Thymus (tissue), 11 donors: ENCODE data around the gene LYL1. TPM values are rescaled to one million over a fixed set of nuclear protein-coding genes. Genes with fewer than 3 reads are reported as not detected.
A peak's percentile ranks its signal among the peaks of the same experiment; 100 is the strongest.

Source experiments
- DNase-seq, 9 donors: peaks; one replicate each; pipeline ENCODE4 v3.0.0-alpha.2; 2013; ENCODE audit warnings: low spot score in 9 of 9, low read depth in 6 of 9, missing footprints in 1 of 9
- H3K27ac ChIP-seq, 2 donors: one replicate each; pipeline ENCODE4 v1.5.1; 2013; ENCODE audit warnings: control low read depth in 1 of 2, low read depth in 1 of 2, low read length in 1 of 2, mild to moderate bottlenecking in 1 of 2, moderate library complexity in 1 of 2
- H3K27me3 ChIP-seq, 2 donors: one replicate each; pipeline ENCODE4 v1.5.1; 2013; ENCODE audit warnings: low read length in 1 of 2; ENCODE audit not compliant: control insufficient read depth in 2 of 2, insufficient read depth in 1 of 2
- H3K36me3 ChIP-seq, 2 donors: one replicate each; pipeline ENCODE4 v1.5.1; 2013; ENCODE audit warnings: low read length in 1 of 2, mild to moderate bottlenecking in 1 of 2, moderate library complexity in 1 of 2; ENCODE audit not compliant: control insufficient read depth in 2 of 2, insufficient read depth in 2 of 2
- H3K4me1 ChIP-seq, 2 donors: one replicate each; pipeline ENCODE4 v1.5.1; 2013; ENCODE audit warnings: low read length in 2 of 2; ENCODE audit not compliant: control insufficient read depth in 2 of 2, insufficient read depth in 2 of 2
- H3K4me3 ChIP-seq, 2 donors: one replicate each; pipeline ENCODE4 v1.5.1; 2013; ENCODE audit warnings: low read length in 2 of 2, control low read depth in 1 of 2, mild to moderate bottlenecking in 1 of 2
- H3K9me3 ChIP-seq, 2 donors: one replicate each; pipeline ENCODE4 v1.5.1; 2013; ENCODE audit warnings: low read length in 1 of 2, mild to moderate bottlenecking in 1 of 2; ENCODE audit not compliant: control insufficient read depth in 2 of 2, insufficient read depth in 1 of 2
- WGBS: extraction: QIAGEN DNeasy Blood & Tissue Kit; methylation state at CpG from one replicate; pipeline ENCODE4 v1.1.7; 2013; 5-methylcytosine and 5-hydroxymethylcytosine counted together
- polyA plus RNA-seq: library from polyadenylated mRNA; stranded (reverse); fragments of 200-250 nt; gene quantifications from one replicate; pipeline ENCODE4 v1.2.3, GENCODE V29; 2013
- total RNA-seq: library from RNA; stranded (reverse); fragments of 120-200 nt; gene quantifications from one replicate; pipeline ENCODE4 v1.2.4, GENCODE V29; 2013
- donor health status: healthy.

The LYL1 gene
- total and polyA plus RNA-seq, 2 donors, result 8.3 to 14.0 TPM

DNA sequence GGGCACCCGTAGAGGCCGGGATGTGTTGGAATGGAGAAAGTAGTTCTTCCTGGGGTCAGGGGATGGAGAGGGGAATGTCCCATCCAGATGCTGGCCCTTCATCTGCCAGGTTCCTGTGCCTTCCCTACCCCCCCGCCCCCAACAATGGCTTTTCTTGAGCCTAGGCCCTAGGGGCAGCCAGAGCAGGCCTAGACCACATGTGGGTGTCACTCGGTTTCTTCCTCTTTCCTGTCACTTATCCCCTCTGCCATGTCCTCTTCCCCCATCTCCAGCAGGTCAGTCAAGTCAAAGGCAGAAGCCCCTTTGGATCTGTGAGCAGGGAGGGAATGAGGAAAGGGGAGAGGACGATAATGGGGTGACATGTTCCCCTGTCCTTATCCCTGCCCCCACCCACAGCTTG lies 36.4 kb downstream of the LYL1 start:
- Histone ChIP-seq H3K36me3 (no peaks in the 10 kb centered on the region), H3K4me3 (no peak overlapping the region), H3K9me3 (peaks cover 0 to under 1% of the 10 kb centered on the region in 2 donors), H3K27ac (no peak overlapping the region), H3K4me1 (peaks cover under 1 to 11% of the 10 kb centered on the region in 2 donors), H3K27me3 (peaks cover under 1 to 47% of the 10 kb centered on the region in 2 donors)
- 89% methylated on average over 5 of the region's 5 CpGs for WGBS
- no peak for DNase-seq

DNA sequence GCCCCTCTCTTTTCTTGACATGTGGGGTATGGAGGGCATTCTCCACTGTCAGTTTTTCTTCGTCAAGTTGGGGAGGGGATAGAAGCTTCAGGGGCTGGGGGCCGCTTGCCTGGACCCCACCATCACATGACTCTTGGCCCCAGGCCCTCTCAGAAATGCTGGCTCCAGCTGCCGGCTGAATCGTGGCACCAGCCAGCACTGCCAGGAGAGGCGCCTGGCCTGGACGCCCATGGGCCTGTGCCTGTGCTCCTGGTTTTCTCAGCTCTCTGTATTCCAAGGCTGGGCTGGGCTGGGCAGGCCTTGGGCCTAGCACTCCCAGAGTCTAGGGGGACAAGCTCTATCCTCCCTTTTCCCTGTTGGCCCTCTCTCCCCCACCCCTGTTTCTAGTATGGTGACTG lies 38.6 kb downstream of the LYL1 start:
- Histone ChIP-seq H3K27me3 (peaks cover 10 to 51% of the 10 kb centered on the region in 2 donors), H3K4me3 (no peak overlapping the region), H3K4me1 (peaks cover 4 to 16% of the 10 kb centered on the region in 2 donors), H3K27ac (no peak overlapping the region), H3K36me3 (no peaks in the 10 kb centered on the region), H3K9me3 (peaks cover 0 to 2% of the 10 kb centered on the region in 2 donors)
- WGBS, result 95% methylated on average over 6 of the region's 6 CpGs
- no peak for DNase-seq

DNA sequence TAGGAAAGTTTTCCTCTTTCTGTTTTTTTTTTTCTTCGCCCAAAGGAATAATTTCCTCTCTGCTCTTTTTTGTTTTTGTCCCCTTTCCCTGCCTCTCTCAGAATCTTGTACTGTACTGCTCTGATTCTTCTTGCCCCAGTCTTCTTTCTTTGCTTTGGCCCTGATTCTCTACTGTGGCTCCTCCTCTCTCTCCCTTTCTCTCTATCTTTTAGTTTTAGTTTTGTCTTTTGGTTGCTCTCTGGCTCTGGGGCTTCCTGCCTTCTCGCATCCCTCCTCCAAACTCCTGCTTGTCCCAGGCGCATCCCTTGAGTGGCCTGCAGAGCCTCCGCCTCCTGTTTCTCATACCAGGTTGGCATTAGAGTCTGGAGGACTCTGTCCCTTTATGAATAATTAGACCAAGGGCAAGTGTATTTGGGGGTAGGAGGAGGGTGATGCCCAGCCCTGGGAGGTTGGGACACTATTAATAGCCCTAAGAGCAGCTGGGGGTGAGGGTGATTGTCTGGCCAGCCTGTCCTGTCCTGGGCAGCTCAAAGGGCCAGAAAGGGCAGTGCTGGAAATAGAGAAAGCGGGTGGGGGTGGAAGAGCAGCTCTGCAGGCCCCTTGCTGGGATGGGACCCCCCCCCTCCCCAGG lies 39.1 kb downstream of the LYL1 start:
- no peak for DNase-seq
- Histone ChIP-seq H3K27ac (no peak overlapping the region), H3K36me3 (no peaks in the 10 kb centered on the region), H3K4me1 (peaks cover 4 to 16% of the 10 kb centered on the region in 2 donors), H3K27me3 (peaks cover 10 to 54% of the 10 kb centered on the region in 2 donors), H3K4me3 (no peak overlapping the region), H3K9me3 (peaks cover 0 to 2% of the 10 kb centered on the region in 2 donors)
- WGBS, result 89% methylated on average over 5 of the region's 5 CpGs

DNA sequence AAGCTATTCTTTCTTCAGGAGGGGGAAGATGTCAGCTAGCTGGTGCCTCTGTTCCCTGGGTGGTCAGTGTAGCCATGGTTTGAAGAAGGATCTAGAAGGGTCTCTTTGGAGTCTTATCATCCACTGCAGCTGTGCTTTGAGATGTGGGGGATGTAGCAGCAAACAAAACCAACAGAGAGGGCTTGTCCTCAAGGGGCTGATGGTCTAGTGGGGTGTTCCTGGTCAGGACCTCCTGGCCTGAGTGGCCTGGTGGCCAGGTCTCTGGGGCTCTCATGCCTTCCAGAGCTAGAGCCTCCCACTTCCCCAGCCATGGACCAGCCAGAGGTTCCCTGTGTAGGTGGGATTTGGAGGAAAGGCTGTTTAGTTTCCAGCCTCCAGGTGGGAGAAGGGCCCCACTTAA lies 40.3 kb downstream of the LYL1 start:
- Histone ChIP-seq H3K4me1 (peaks cover 4 to 20% of the 10 kb centered on the region in 2 donors), H3K36me3 (no peaks in the 10 kb centered on the region), H3K9me3 (peaks cover 0 to 2% of the 10 kb centered on the region in 2 donors), H3K27ac (no peak overlapping the region), H3K4me3 (no peak overlapping the region), H3K27me3 (peaks cover 10 to 63% of the 10 kb centered on the region in 2 donors)
- no peak for DNase-seq

DNA sequence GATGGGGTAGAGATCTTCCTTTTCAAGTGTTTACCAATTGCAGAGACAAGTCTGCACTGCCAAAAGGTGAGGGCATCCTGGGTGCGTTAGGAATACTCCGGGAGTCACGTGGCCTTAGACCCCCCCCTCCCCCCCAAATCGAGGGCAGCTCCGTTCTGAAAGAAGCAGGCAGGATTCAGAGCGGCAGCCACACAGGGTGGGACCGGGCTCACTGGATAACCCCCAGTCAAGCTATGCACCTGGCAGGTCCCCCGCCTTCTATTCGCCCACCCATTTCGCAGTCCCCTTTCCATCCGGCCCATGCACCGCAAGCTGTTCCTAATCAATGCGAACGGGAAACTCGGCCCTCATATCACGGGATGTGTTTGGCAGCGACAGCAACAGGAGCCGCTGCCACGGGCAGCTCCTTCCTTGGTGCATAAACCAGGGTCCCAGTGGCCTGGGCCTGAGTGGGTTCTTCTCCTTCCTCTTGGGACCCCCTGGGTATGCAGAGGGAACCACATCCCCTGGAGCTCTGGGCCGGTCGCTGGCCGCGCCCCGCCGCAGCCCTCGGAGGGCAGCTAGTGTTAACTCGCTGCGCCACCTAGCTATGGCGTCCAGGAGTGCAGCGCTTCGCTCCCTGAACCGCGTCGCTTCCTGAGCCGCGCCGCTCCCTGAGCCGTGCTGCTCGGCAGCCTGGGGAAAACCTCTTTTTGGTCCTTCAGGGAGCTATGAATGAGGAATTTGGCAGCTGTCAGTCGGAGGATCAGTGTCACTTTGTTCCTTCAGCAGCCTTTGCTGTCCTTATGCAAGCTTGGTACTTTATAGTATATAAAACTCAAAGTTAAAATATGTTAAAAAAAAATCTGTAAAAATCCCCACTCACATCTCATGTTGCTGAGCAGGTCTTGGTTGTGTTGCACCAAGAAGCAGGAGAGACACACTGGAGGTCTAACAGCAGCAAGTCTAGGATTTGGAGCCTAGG lies 41.4 kb downstream of the LYL1 start:
- peak overlapping the region in 1 of 2 donors; percentile 16 for H3K27ac ChIP-seq
- no peaks in the 10 kb centered on the region for H3K36me3 ChIP-seq
- WGBS, result under 1% methylated on average over 40 of the region's 40 CpGs
- peaks cover 4 to 24% of the 10 kb centered on the region in 2 donors for H3K4me1 ChIP-seq
- H3K4me3 ChIP-seq, result peak overlapping the region in 1 of 2 donors; percentile 47
- peak in 8 of 9 donors; percentile 45 to 83 (median 68) for DNase-seq
- H3K9me3 ChIP-seq, result peaks cover 0 to 2% of the 10 kb centered on the region in 2 donors
- H3K27me3 ChIP-seq, result peaks cover 10 to 73% of the 10 kb centered on the region in 2 donors

DNA sequence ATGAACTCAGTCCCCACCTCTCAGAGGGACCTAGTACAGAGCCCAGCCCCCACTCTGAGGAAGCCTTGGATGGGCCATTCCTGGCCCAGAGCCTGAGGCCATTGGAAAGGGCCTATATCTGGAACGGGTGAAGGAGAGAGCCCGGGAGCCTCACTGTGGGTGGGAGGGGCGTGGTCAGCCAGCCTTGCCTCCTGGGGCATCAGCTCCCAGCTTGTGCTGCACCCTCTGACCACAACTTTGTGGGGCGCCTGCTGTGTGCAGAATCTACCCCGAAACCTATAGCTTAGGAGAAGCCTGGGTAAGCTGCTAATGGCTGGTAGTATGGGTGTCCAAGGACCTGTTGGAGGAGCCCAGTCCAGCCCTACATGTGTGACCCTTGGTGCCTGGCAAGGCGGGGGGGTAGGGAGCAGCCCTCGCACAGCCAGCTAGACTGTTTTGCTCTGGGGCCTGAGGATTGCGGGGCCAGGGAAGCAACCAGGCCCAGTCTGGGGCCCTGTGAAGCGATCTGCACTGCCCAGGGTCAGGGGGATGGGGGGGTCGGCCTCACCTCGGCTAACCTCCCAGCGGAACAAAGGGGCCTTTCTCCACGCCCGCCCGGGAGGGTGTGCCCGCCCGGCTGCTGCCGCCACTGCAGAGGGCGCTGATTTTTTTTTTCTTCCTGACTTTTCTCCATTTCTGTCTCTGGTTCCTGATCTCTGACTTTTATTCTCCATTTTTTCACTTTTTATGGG lies 42.3 kb downstream of the LYL1 start:
- DNase-seq, result no peak
- WGBS, result 54% methylated on average over 19 of the region's 19 CpGs
- Histone ChIP-seq H3K36me3 (no peaks in the 10 kb centered on the region), H3K9me3 (peaks cover 0 to 2% of the 10 kb centered on the region in 2 donors), H3K4me1 (peaks cover 4 to 31% of the 10 kb centered on the region in 2 donors), H3K27ac (no peak overlapping the region), H3K4me3 (no peak overlapping the region), H3K27me3 (peaks cover 10 to 82% of the 10 kb centered on the region in 2 donors)

DNA sequence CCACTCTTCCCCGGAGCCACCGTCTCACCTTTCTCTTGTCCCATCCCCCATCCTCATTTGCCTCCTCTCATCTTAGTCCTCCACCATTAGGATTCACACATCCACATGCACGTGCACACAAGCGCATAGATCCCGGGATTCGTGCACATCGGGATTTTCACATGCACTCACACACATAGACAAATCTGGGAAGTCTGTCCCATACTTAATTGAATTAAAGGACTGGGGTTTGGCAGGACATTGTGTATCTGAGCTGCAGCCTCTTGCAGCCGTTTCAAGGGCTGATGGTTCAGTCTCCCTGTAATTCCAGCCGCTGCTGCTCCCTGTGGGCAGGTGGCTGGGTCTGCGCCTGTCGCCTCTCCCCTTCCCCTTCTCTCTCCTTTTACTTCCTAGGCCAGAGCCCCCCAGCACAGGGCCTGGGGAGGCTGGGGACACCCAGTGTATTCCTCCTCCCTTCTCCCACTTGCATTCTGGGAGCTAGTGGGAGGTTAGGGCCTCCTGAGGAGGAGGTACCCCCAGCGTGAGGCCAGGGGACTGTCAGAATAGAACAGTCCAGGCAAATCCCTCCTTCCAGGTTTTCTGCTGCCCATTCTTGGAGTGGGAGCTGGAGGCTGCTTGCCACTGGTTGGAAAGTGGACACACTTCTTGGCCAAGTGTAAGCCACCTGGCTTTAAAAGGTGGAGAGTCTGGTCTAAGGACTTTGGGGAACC lies 43.6 kb downstream of the LYL1 start:
- no peak overlapping the region for H3K4me3 ChIP-seq
- 97% methylated on average over 12 of the region's 12 CpGs for WGBS
- no peak overlapping the region for H3K27ac ChIP-seq
- no peaks in the 10 kb centered on the region for H3K36me3 ChIP-seq
- H3K4me1 ChIP-seq, result peaks cover 4 to 40% of the 10 kb centered on the region in 2 donors
- no peak for DNase-seq
- H3K9me3 ChIP-seq, result peaks cover 0 to 2% of the 10 kb centered on the region in 2 donors
- peaks cover 10 to 91% of the 10 kb centered on the region in 2 donors for H3K27me3 ChIP-seq

DNA sequence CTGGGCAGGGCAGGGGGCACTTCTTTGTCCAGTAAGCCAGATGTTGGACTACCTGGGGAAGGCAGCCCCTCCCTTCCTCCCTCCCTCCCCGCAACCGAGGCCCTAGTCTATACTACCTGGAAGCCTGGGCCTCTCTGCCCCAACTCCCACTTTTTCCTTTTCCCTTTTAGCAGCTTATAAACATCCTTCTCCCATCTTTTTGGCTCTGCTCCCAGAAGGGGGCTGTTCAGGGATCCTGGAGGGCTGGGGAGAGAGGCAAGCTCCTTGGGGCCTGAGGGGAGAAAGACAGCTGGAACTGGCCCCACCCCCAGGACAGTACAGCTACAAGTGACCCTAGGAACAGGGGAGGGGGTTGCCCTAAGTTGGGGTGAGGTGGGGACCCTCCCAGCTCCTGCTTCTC lies 44.9 kb downstream of the LYL1 start:
- 85% methylated on average over 2 of the region's 2 CpGs for WGBS
- no peaks in the 10 kb centered on the region for H3K36me3 ChIP-seq
- no peak overlapping the region for H3K27ac ChIP-seq
- DNase-seq, result no peak
- peaks cover 10 to 83% of the 10 kb centered on the region in 2 donors for H3K27me3 ChIP-seq
- H3K9me3 ChIP-seq, result peaks cover 0 to 2% of the 10 kb centered on the region in 2 donors
- no peak overlapping the region for H3K4me3 ChIP-seq
- peaks cover 4 to 49% of the 10 kb centered on the region in 2 donors for H3K4me1 ChIP-seq
